B cell (primary cell): Measurements from ENCODE around the gene ITGA6.

ENCODE experiments used
- CTCF ChIP-seq: fragments of 200-600 bp; IDR thresholded peaks from one replicate; pipeline ENCODE4 v1.8.0; 2022; ENCODE audit warnings: antibody characterized with exemption, mild to moderate bottlenecking
- EZH2 ChIP-seq: IDR thresholded peaks from 2 replicates; pipeline ENCODE4 v1.6.1; 2012; ENCODE audit warnings: borderline replicate concordance, low read depth, mild to moderate bottlenecking, moderate library complexity, low read length; ENCODE audit not compliant: insufficient read depth, poor library complexity, severe bottlenecking

GRCh38 chr2:172409042-172409441 is 18.3 kb upstream of the ITGA6 start:
- TF ChIP-seq CTCF (no peak), EZH2 (no peak)
